GM18861 (cell line): ENCODE results near the gene ATP1B3.
A peak's percentile ranks its signal among the peaks of the same experiment; 100 is the strongest.
"Not testable (repeated sequence)": the region's sequence is repeated elsewhere in the genome, so short reads cannot be mapped to it uniquely, and the experiment has no call there.

Experiments used
- ATAC-seq: cut with Tn5 transposase; IDR thresholded peaks from one replicate; pipeline ENCODE4 v1.9.1; 2021; ENCODE audit not compliant: unreplicated experiment

Gene ATP1B3

DNA sequence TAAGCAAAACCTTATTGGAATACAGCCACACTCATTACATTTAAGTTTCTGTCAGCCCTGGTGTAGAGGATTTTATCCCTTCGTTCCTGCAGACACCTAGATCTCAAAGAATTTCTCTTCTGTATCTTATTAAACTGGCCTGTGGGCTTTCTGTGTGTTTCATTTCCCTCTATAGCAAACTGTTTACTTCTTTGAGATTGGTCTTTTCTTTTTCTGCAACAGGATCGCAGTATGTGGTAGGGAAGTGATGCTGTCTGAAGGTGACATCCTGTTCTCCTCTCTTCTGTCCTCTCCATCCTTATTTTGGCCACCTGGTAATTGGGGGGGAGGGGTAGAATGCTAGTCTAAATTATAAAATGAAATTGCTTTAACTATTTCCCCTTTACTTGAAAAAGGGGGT is 25.5 kb downstream of the ATP1B3 start:
- ATAC-seq = no peak

GRCh38 chr3:141904203-141904602 is 27.8 kb downstream of the ATP1B3 start:
- no peak for ATAC-seq

GRCh38 chr3:141905129-141905528 is 28.7 kb downstream of the ATP1B3 start:
- ATAC-seq = no peak

DNA sequence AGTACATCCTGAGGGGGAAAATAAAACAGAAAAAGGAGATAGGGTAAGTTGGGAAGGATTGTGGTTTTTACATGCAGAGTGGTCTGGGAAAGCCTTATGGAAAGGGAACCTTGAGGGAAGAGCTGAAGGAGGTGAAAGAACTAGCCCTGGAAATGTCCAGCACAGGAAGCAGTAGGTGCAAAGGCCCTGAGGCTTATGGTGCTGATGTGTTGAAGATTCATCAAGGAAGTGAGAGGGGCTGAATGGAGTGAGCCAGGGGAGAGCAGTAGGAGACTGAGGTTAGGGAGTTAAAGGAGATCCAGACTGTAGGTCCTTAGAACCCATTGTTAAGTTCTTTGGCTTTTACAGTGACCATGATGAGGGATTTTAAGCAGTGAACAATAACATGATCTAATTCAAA is 33.0 kb downstream of the ATP1B3 start:
- no peak for ATAC-seq

GRCh38 chr3:141909986-141910385 is 33.5 kb downstream of the ATP1B3 start:
- ATAC-seq = not testable (repeated sequence)

DNA sequence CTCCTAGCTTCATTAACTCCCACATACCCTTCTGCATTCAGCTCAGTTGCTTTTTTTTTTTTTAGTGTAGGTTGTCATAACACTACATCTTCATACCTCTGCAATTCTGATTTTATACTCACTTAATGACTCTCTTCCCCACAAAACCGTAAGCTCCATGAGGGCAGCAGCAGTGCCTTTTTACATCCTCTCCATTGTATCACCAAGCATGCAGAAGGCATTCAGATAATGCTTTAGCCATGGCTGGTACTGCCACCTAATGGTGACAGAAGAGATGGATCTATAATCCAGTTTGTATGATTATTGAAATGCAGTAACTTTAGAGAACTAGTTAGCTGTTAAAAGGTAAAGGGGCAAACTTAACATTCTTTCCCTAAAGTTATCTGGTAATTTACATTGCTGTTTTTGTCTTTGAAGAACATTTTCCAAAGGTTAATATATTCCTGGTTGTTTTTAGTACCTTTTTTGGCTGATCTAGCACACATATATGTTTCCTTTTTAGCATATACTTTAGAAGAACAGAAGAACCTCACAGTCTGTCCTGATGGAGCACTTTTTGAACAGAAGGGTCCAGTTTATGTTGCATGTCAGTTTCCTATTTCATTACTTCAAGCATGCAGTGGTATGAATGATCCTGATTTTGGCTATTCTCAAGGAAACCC is 36.8 kb downstream of the ATP1B3 start:
- peak; percentile 69 for ATAC-seq

DNA sequence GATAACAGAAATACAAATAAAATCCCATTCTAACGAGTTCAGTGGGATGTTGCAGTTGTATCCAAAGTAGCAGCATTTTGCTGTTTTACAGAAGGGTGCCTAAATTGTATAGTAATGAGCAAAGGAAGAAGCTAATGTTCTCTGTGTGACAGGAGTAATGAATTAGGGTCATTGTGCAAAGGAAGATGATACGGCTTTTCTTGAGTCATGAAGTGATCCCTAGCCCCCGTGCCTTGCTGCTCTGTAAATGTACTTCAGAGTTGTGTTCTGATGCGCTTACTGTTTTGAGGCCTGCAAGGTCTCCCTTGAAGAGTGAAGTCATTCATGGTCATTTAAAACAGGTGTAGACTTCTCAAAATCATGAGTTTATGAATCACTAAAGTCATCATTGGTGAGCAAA is 37.9 kb downstream of the ATP1B3 start:
- no peak for ATAC-seq

DNA sequence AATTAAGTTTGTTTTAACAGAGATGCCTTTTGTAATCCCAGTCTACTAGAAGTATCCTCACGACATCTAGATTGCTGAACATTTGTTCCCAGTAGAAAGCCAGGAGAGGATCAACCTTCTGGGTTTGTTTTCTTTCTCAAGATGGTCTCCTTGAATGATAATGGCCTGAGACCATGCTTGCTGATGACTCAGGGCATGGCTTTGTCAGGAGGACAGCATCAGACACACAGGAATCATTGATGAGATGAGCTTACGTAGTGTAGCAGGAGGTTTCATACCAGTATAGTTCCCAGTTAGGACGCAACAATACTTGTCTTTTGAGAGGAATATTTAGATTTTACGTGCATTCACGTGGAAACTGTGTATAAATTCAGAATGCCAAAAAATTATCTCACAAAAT is 38.6 kb downstream of the ATP1B3 start:
- ATAC-seq = no peak

DNA sequence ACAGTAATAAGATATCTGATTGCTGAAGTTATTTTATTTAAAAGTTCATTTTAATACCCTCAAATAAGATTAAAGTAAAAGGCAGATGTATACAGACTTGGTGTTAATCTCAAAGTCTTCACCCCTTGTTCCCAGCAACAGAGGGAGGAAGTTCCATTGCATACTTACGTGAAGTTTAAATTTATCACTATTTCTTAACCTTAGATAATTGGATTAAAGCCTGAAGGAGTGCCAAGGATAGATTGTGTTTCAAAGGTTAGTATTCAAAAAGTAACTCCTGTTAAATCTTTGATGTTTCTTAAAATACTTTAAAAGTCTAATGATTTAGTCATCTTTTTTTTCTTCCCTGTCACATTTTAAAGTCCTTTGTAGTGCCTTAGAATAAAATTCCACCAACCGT is 39.3 kb downstream of the ATP1B3 start:
- no peak for ATAC-seq

- no peak for ATAC-seq
These were observed 44.3 kb downstream of the ATP1B3 start for GRCh38 chr3:141920701-141921100.

DNA sequence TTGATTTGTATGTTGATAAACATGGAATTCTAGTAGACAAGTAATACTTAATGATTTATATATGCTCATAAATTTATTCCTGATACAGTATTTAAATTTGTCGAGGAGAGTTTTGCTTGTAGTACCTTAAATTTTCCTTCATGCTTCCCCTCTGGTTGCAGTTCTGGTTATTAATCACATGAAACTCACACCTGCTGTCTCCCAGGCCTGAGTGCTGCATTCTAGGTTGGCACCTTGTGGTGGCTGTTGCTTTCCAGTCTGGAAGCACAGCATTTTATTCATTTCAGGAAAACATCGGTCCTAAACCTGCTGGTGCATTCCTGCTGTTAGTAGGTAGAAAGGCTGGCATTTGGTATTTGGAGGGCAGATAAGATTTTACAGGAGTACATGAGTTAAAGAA is 44.9 kb downstream of the ATP1B3 start:
- no peak for ATAC-seq

- not testable (repeated sequence) for ATAC-seq
These were observed 49.2 kb downstream of the ATP1B3 start for GRCh38 chr3:141925677-141926076.

- ATAC-seq = no peak
These were observed 50.5 kb downstream of the ATP1B3 start for GRCh38 chr3:141926929-141927328.

- ATAC-seq = no peak
These were observed 52.3 kb downstream of the ATP1B3 start for GRCh38 chr3:141928631-141929270.

DNA sequence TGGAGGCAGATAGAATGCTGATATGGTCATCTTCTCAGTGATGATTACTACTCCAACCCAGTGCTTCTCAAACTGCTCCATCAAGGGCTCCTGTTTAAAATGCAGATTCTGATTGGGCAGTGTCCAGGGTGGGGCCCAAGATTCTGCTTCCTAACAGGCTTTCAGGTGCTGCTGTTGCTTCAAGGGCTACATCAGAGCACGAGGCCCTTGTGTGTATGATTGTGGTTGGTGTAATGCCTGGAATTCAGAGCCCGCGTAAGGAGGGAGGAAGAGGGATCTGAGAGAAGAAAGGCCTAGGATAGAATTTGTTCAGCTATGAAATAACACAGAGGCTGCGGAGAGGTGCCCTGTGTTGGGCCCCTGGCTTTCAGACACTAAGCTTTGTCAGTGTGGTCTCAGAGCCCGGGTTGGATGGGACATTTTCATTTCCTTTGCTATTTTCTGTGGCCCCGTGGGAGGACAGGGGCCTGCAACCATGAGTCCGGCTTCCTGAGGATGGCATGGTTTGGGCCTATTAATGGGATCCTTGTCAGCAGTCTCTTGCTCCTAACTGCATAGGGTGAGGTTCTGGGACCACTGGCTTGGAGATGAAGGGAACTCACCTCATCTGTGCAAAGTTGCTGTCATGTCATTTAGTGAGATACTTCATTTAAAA is 53.0 kb downstream of the ATP1B3 start:
- no peak for ATAC-seq

GRCh38 chr3:141930801-141931200 is 54.4 kb downstream of the ATP1B3 start:
- no peak for ATAC-seq

DNA sequence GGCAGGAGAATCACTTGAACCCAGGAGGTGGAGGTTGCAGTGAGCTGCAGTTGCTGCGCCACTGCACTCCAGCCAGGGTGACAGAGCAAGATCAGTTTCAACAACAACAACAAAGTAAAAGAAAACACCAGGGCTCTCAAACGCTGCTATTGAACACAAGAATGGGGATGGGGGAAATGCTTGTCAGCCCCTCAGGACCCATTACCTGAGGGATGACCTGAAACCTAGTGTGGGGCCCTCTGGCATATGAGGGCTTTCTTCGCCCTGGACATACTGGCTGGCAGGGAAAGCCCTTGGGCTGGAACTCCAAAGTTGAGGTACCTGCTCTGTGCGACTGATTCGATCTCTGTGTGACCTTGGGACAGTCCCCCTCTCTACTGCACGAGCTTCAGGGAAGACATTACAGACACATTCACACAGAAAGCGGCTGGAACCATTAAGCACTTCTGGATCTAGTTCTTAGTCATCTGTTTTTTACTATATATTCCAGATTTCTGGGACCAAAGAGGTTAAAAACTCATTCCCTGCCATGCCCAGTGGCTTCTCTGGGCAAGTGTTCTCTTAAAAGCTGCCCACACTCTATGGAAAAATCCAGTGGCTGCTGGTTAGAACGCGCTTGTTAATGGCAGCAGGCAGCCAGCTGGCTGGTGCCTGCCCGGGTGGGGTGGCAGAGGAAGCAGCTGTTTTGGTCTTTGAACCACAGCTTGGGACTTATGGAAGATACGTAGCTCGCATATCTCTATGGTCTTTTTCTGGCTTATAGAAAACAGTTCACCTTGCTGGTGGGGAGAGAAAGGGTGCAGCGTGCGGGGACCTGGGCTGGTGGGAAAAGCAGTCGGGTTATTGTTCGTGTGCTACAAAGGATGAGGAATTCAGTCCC is 57.2 kb downstream of the ATP1B3 start:
- no peak for ATAC-seq

DNA sequence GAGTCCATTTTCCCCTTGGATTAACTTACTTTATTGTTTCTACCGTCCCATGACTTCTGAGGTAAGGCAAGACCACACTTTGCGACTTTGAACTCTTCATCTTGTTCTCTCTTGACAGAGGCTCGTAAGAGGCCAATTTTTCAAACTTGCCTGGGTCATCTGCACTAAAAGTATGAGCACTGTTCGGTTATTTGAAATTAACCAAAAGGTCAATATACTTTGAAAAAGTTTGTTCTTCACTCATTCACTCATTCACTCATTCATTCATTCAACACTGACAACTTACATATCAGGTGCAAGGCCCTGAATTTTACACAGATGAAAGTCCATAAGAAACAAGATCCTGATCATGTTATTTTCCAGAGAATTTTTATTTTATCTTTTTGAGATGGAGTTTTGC is 57.9 kb downstream of the ATP1B3 start:
- no peak for ATAC-seq

DNA sequence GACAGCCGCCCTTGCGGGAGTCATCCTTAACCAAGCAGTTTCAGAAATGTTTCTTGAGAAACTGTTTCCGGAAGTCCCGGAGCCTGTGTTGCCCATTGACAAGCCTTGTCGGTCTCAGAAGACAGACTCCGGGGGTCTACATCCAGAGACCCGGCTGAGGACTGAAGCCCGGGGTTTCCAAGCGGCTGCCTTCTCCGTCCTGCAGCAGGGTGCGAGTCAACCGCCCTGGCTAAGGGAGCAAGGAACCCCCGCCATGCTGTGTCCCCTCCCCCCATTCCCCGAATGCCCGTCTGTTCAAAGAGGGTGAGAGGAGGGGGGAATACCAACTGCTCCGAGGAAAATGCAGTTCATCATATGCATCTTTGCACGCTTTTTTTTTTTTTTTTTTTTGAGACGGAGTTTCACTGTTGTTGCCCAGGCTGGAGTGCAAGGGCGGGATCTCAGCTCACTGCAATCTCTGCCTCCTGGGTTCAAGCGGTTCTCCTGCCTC is 61.6 kb downstream of the ATP1B3 start:
- no peak for ATAC-seq

DNA sequence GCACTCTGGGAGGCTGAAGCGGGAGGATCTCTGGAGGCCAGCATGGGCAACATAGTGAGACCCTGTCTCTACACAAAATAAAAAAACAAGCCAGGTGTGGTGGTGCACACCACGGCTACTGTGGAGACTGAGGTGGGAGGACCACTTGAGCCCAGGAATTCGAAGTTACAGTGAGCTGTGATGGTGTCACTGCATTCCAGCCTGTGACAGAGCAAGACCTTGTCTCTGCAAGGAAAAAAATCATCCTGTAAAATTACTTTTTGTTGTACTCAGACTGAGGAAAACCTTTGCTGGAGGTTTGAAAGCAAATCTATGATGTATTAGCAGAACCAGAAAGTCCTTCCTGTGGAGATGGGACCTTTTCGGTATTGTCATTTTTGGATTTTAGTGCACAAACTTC is 63.3 kb downstream of the ATP1B3 start:
- ATAC-seq = no peak

DNA sequence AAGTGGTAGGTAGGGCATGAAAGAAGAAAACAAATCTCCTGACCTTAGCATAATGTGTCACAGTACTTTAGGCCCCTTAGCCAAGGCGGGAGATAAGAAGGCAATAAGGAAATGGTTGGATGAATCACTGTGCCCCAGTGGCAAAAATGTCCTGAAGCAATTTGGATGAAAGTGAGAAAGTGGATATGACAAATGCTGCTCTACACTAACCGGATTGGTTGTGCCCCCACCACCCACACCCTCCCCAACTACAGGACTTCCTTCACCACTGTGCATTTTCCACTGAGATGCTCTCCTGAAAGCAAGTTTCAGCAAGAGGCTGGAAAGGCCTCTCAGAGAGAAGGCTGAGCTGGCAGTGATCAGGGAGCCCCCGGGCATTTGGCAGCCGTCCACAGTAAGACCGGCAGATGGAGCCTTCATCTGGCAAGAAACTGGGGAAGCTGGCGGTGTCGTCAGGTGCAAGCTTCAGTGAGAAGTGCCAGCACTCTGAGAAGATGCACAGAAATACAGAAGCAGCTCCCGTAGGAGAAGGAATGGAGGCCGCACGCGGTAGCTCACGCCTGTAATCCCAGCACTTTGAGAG is 63.8 kb downstream of the ATP1B3 start:
- ATAC-seq = no peak
